Measurements from ENCODE around the gene ASB8. TPM values are rescaled to one million over a fixed set of nuclear protein-coding genes. Genes with fewer than 3 reads are reported as not detected.

ASB8 gene
- total and polyA plus RNA-seq, 2 of the 4 experiments (the other 2 are of a cell fraction), result 22.9 to 26.7 TPM

DNA sequence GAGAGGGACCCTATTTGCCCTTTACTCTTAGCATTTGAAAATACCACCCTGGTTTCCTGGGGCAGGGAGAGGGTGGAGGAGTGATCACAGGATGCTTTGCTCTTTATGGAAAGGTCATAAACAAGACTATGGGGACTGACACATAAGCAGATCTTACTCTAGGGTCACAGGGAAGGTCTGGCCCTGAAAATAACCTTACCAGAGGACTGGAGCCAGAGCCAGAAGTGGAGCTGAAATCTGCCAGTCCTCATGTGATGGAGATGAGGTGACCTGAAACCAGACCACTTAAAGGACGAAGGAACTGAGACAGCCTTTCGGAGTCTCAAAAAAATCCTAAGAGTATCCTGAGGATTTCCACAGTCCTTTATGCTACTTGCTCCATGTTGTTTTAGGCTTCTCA lies 25.8 kb downstream of the ASB8 start:
- Histone ChIP-seq H3K14ac (replicated peaks; ENCODE audit: low read depth, low read length) (no peak overlapping the region), H2AFZ (replicated peaks; ENCODE audit: low read length, poor library complexity) (no peak overlapping the region), H4K91ac (ENCODE audit: insufficient read depth, low read depth, low read length) (no peak overlapping the region), H3K4ac (ENCODE audit: low read depth, low read length) (no peak overlapping the region), H2BK15ac (ENCODE audit: low read depth, low read length) (no peak overlapping the region), H4K20me1 (ENCODE audit: insufficient read depth, low read length) (no peaks in the 10 kb centered on the region), H3K18ac (ENCODE audit: low read depth, low read length) (no peak overlapping the region), H2AK5ac (ENCODE audit: low read depth, low read length) (no peak overlapping the region), H3K9me3 (ENCODE audit: control insufficient read depth, insufficient read depth, low read length) (no peaks in the 10 kb centered on the region), H2BK20ac (ENCODE audit: low read depth, low read length) (no peak overlapping the region), H2BK5ac (ENCODE audit: low read depth, low read length, poor library complexity, severe bottlenecking) (no peak overlapping the region), H4K5ac (ENCODE audit: low read depth, low read length) (no peak overlapping the region), H2BK120ac (ENCODE audit: low read depth, low read length) (no peak overlapping the region), H3K36me3 (ENCODE audit: control insufficient read depth, insufficient read depth, low read length) (peaks cover 47% of the 10 kb centered on the region), H3K23ac (ENCODE audit: low read depth, low read length) (no peak overlapping the region), H3K4me1 (ENCODE audit: control insufficient read depth, insufficient read depth, low read length) (no peaks in the 10 kb centered on the region; the same call in 1 of the 2 replicates), H3K27ac (ENCODE audit: insufficient read depth, low read length) (no peak overlapping the region), H3K9me1 (ENCODE audit: insufficient read depth, low read length) (peaks cover 4% of the 10 kb centered on the region; the same call in 1 of the 2 replicates), H3K56ac (ENCODE audit: extremely low read depth, insufficient read depth, low read length) (no peak overlapping the region), H2AK9ac (replicated peaks; ENCODE audit: low read depth, low read length, poor library complexity) (no peak overlapping the region), H4K8ac (ENCODE audit: low read depth in 2 of 2, low read length in 2 of 2) (no peak overlapping the region), H3K4me3 (ENCODE audit: insufficient read depth, low read depth, low read length) (no peak overlapping the region), H3K27me3 (ENCODE audit: control insufficient read depth, insufficient read depth, low read length) (no peaks in the 10 kb centered on the region), H3K79me1 (ENCODE audit: low read depth in 1 of 2, low read length in 2 of 2) (peaks cover 4 to 27% of the 10 kb centered on the region in 2 experiments; a peak in 3 of 4 replicates), H3K4me2 (ENCODE audit: low read depth, low read length) (no peak overlapping the region), H3K9ac (ENCODE audit: low read depth, low read length) (no peak overlapping the region)
- dilution Hi-C loops (cut with HindIII; ENCODE audit: low sequenced_read_pairs, unreplicated experiment) (no loop called here), intact Hi-C loops (cut with micrococcal nuclease) (no loop called here), in situ Hi-C loops (cut with MboI; ENCODE audit: low sequenced_read_pairs) (no loop called here)
- TF ChIP-seq MXI1 (IDR thresholded peaks at IDR 0.05; ENCODE audit: borderline replicate concordance, low read depth, low read length) (no peak), MAFK (IDR thresholded peaks at IDR 0.05; ENCODE audit: low read depth, low read length) (no peak), RCOR1 (IDR thresholded peaks at IDR 0.05; ENCODE audit: insufficient replicate concordance, low read length) (no peak), USF2 (IDR thresholded peaks at IDR 0.05; ENCODE audit: low read depth, low read length) (no peak), CEBPB (IDR thresholded peaks at IDR 0.05; ENCODE audit: low read depth, low read length) (no peak), RFX5 (IDR thresholded peaks at IDR 0.05; ENCODE audit: low read depth, low read length) (no peak), POLR2A (IDR thresholded peaks at IDR 0.05; ENCODE audit: low read depth, low read length) (no peak), BHLHE40 (IDR thresholded peaks at IDR 0.05; ENCODE audit: low read depth, low read length) (no peak)
- ATAC-seq (ENCODE audit: low read depth) (no peak), DNase-seq (no peak)
- ChIA-PET POLR2A (ENCODE audit: unreplicated experiment) (no interaction called here), CTCF (no interaction called here)
- no CpG with 5 or more reads among the region's 2 CpGs for WGBS, 2 experiments (ENCODE audit: extremely low coverage in 2 of 2, insufficient read length in 1 of 2)
- no TSS peak for BruUV-seq (replicated peaks)

Data from IMR-90 (cell line).